ENCODE data around the gene F10. TPM values are rescaled to one million over a fixed set of nuclear protein-coding genes. Genes with fewer than 3 reads are reported as not detected.
"Not testable (repeated sequence)": the region's sequence is repeated elsewhere in the genome, so short reads cannot be mapped to it uniquely, and the experiment has no call there.

The F10 gene
- total and polyA plus RNA-seq, 4 experiments from 2014 or later, result not detected

DNA sequence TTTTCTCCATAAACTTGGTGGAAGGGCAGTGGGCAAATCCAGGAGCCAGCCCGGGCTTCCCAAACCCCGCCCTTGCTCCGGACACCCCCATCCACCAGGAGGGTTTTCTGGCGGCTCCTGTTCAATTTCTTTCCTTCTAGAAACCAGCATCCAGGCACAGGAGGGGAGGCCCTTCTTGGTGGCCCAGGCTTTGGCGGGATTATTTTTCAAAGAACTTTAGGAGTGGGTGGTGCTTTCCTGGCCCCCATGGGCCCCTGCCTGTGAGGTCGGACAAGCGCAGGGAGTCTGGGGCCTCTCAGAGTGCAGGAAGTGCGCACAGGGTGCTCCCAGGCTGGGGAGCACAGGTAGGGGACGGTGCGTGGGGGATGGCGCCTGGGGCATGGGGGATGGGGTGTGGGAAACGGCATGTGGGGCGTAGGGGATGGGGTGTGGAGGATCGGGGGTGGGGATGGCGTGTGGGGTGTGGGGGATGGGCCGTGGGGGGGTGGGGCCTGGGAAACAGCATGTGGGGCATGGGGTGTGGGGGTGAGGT lies 16.6 kb upstream of the F10 start:
- H3K4me3 Mint-ChIP-seq, result no peak overlapping the region
- peaks cover 0 to 2% (median 0%) of the 10 kb centered on the region in 4 donors for H3K4me1 Mint-ChIP-seq
- ChIA-PET POLR2A (ENCODE audit: partially characterized antibody) (no interaction called here), CTCF (ENCODE audit: partially characterized antibody) (no interaction called here)
- Histone ChIP-seq H3K27ac (ENCODE audit: low read depth, low read length) (no peak overlapping the region), H3K4me3 (ENCODE audit: low read length in 2 of 2) (no peak overlapping the region), H3K9me3 (ENCODE audit: control insufficient read depth in 1 of 2, low read length in 2 of 2) (no peaks in the 10 kb centered on the region), H3K27me3 (ENCODE audit: insufficient read depth, low read length) (peaks cover 2% of the 10 kb centered on the region), H3K36me3 (ENCODE audit: insufficient read depth, low read length) (no peaks in the 10 kb centered on the region), H3K4me1 (ENCODE audit: insufficient read depth, low read length) (peaks cover 3% of the 10 kb centered on the region)
- H3K27ac Mint-ChIP-seq, result no peak overlapping the region
- DNase-seq, result no peak
- no peaks in the 10 kb centered on the region for H3K36me3 Mint-ChIP-seq
- peaks cover 2% of the 10 kb centered on the region in 2 donors for H3K27me3 Mint-ChIP-seq
- no peaks in the 10 kb centered on the region for H3K9me3 Mint-ChIP-seq
- intact Hi-C loops (cut with micrococcal nuclease), result no loop called here

- intact Hi-C loops (cut with micrococcal nuclease), result no loop called here
- H3K36me3 ChIP-seq (ENCODE audit: insufficient read depth, low read length), result no peaks in the 10 kb centered on the region
- no peaks in the 10 kb centered on the region for H3K9me3 ChIP-seq (ENCODE audit: control insufficient read depth in 1 of 2, low read length in 2 of 2)
- DNase-seq, result no peak
- Mint-ChIP-seq H3K9me3 (no peaks in the 10 kb centered on the region), H3K27me3 (peaks cover 2% of the 10 kb centered on the region in 2 donors), H3K36me3 (no peaks in the 10 kb centered on the region), H3K4me1 (peaks cover 0 to 2% (median 0%) of the 10 kb centered on the region in 4 donors), H3K4me3 (peak overlapping the region in 1 of 8 donors; percentile 15), H3K27ac (no peak overlapping the region)
- ChIA-PET CTCF (ENCODE audit: partially characterized antibody) (no interaction called here), POLR2A (ENCODE audit: partially characterized antibody) (no interaction called here)
- no peak overlapping the region for H3K27ac ChIP-seq (ENCODE audit: low read depth, low read length)
- H3K4me3 ChIP-seq (ENCODE audit: low read length in 2 of 2), result no peak overlapping the region
- peaks cover 4% of the 10 kb centered on the region for H3K4me1 ChIP-seq (ENCODE audit: insufficient read depth, low read length)
- peaks cover 4% of the 10 kb centered on the region for H3K27me3 ChIP-seq (ENCODE audit: insufficient read depth, low read length)
Measured at GRCh38 chr13:113106711-113107351, 15.8 kb upstream of the F10 start.

DNA sequence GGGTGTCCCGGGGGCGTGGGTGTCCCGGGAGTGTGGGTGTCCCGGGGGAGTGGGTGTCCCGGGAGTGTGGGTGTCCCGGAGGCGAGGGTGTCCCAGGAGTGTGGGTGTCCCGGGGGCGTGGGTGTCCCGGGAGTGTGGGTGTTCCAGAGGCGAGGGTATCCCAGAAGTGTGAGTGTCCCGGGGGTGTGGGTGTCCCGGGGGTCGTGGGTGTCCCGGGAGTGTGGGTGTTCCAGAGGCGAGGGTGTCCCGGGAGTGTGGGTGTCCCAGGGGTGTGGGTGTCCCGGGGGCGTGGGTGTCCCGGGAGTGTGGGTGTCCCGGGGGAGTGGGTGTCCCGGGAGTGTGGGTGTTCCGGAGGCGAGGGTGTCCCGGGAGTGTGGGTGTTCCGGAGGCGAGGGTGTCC lies 14.1 kb upstream of the F10 start:
- POLR2A ChIA-PET (ENCODE audit: partially characterized antibody); H3K36me3 Mint-ChIP-seq; H3K36me3 ChIP-seq (ENCODE audit: insufficient read depth, low read length); H3K9me3 Mint-ChIP-seq; H3K27me3 Mint-ChIP-seq; H3K9me3 ChIP-seq (ENCODE audit: control insufficient read depth in 1 of 2, low read length in 2 of 2); H3K4me1 Mint-ChIP-seq; H3K4me3 ChIP-seq (ENCODE audit: low read length in 2 of 2); H3K4me3 Mint-ChIP-seq; H3K4me1 ChIP-seq (ENCODE audit: insufficient read depth, low read length); H3K27ac Mint-ChIP-seq; CTCF ChIA-PET (ENCODE audit: partially characterized antibody); H3K27me3 ChIP-seq (ENCODE audit: insufficient read depth, low read length); DNase-seq; H3K27ac ChIP-seq (ENCODE audit: low read depth, low read length); intact Hi-C loops (cut with micrococcal nuclease): not testable (repeated sequence)

DNA sequence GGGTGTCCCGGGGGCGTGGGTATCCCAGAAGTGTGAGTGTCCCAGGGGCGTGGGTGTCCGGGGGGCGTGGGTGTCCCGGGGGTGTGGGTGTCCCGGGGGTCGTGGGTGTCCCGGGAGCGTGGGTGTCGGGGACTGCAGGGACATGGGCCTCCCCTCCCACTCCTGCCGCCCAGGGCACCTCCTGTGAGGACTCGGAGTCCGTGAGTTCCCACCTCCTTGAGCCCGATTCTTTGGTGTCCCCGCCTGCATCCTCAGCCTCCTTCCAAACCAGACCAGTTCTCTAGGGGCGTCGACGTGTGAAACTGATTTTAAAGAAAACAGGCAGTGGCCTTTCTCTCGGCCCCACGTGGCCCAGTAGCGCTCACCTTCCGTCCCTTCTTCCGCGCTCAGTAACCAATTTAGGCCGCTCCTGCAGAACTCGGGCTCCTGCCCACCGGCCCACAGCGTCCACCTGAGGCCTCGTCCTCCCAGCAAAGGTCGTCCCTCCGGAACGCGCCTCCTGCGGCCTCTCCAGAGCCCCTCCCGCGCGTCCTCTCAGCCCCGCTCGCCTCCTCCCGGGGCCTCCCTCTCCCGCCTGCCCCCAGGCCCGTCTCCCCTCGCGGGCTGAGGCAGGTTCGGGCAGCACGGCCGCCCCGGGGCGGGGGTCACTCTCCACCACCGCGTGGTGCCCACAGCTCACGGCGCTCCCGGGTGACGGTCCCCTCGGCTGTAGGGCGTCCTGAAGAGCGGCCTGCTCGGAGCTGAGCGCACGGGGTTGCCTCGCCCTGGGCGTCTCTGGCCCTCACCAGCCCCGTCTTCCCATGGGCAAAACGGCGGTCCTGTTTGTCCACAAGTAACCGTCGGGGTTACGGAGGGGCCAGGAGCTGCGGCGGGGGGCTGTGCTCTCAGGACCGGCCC lies 13.2 kb upstream of the F10 start:
- no peaks in the 10 kb centered on the region for H3K4me1 Mint-ChIP-seq
- CTCF ChIA-PET (ENCODE audit: partially characterized antibody), result no interaction called here
- Histone ChIP-seq H3K27ac (ENCODE audit: low read depth, low read length) (no peak overlapping the region), H3K4me3 (ENCODE audit: low read length in 2 of 2) (peak overlapping the region in 1 of 2 donors; percentile 38), H3K36me3 (ENCODE audit: insufficient read depth, low read length) (no peaks in the 10 kb centered on the region), H3K9me3 (ENCODE audit: control insufficient read depth in 1 of 2, low read length in 2 of 2) (no peaks in the 10 kb centered on the region), H3K4me1 (ENCODE audit: insufficient read depth, low read length) (peaks cover 4% of the 10 kb centered on the region), H3K27me3 (ENCODE audit: insufficient read depth, low read length) (peaks cover 4% of the 10 kb centered on the region)
- H3K9me3 Mint-ChIP-seq, result no peaks in the 10 kb centered on the region
- H3K27me3 Mint-ChIP-seq, result peaks cover 0 to 2% of the 10 kb centered on the region in 2 donors
- intact Hi-C loops (cut with micrococcal nuclease), result no loop called here
- POLR2A ChIA-PET (ENCODE audit: partially characterized antibody), result interaction anchor here (1.9 kb wide), 1 partner anchor 101 kb away, joined by 5 read pairs; the partner anchor contains the start of gene CUL4A
- H3K4me3 Mint-ChIP-seq, result peak overlapping the region in 7 of 8 donors; percentile 21 to 71 (median 59)
- H3K27ac Mint-ChIP-seq, result no peak overlapping the region
- no peak for DNase-seq
- H3K36me3 Mint-ChIP-seq, result no peaks in the 10 kb centered on the region

- H3K4me3 ChIP-seq (ENCODE audit: low read length in 2 of 2), result peak overlapping the region in 1 of 2 donors; percentile 38
- peaks cover 4% of the 10 kb centered on the region for H3K27me3 ChIP-seq (ENCODE audit: insufficient read depth, low read length)
- Mint-ChIP-seq H3K4me1 (no peaks in the 10 kb centered on the region), H3K4me3 (peak overlapping the region in 6 of 8 donors; percentile 15 to 73 (median 40)), H3K27ac (no peak overlapping the region), H3K36me3 (no peaks in the 10 kb centered on the region), H3K9me3 (no peaks in the 10 kb centered on the region), H3K27me3 (no peaks in the 10 kb centered on the region)
- intact Hi-C loops (cut with micrococcal nuclease), result no loop called here
- DNase-seq, result peak in 4 of 5 donors; percentile 22 to 32 (median 24)
- H3K4me1 ChIP-seq (ENCODE audit: insufficient read depth, low read length), result peaks cover 4% of the 10 kb centered on the region
- no peaks in the 10 kb centered on the region for H3K9me3 ChIP-seq (ENCODE audit: control insufficient read depth in 1 of 2, low read length in 2 of 2)
- no peak overlapping the region for H3K27ac ChIP-seq (ENCODE audit: low read depth, low read length)
- CTCF ChIA-PET (ENCODE audit: partially characterized antibody), result no interaction called here
- H3K36me3 ChIP-seq (ENCODE audit: insufficient read depth, low read length), result no peaks in the 10 kb centered on the region
- POLR2A ChIA-PET (ENCODE audit: partially characterized antibody), result interaction anchor here (1.9 kb wide), 1 partner anchor 100 kb away, joined by 5 read pairs; the partner anchor contains the start of gene CUL4A
Measured at GRCh38 chr13:113110048-113110851, 12.3 kb upstream of the F10 start.

DNA sequence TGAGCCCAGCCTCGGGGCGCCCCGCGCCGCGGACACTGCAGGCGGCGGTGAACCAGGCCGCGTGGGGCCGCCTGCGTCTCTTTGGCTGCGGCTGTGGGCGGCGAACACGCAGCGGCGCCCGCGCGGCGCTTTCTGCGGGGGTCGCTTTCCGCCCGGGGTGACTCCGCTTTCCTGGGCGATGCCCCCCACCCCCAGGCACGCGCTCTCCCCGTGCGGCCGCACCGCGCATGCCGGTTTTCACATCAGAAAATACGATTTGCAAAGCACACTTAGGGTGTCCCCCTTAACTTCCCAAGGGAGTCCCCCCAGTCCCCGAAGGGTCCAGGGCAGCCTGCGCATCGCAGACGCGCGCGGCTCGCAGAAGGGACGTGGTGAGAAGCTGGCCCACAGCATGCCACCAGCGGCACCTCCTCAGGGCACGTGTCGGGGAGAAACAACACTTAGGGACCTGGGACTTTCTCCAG lies 11.7 kb upstream of the F10 start:
- no peaks in the 10 kb centered on the region for H3K4me1 Mint-ChIP-seq
- H3K36me3 Mint-ChIP-seq, result no peaks in the 10 kb centered on the region
- no peaks in the 10 kb centered on the region for H3K9me3 Mint-ChIP-seq
- Histone ChIP-seq H3K4me3 (ENCODE audit: low read length in 2 of 2) (peak overlapping the region in 1 of 2 donors; percentile 38), H3K27me3 (ENCODE audit: insufficient read depth, low read length) (peaks cover 4% of the 10 kb centered on the region), H3K4me1 (ENCODE audit: insufficient read depth, low read length) (peaks cover 4% of the 10 kb centered on the region), H3K9me3 (ENCODE audit: control insufficient read depth in 1 of 2, low read length in 2 of 2) (no peaks in the 10 kb centered on the region), H3K36me3 (ENCODE audit: insufficient read depth, low read length) (no peaks in the 10 kb centered on the region), H3K27ac (ENCODE audit: low read depth, low read length) (no peak overlapping the region)
- no peaks in the 10 kb centered on the region for H3K27me3 Mint-ChIP-seq
- CTCF ChIA-PET (ENCODE audit: partially characterized antibody), result no interaction called here
- POLR2A ChIA-PET (ENCODE audit: partially characterized antibody), result interaction anchor here (1.9 kb wide), 1 partner anchor 99 kb away, joined by 5 read pairs; the partner anchor contains the start of gene CUL4A
- H3K27ac Mint-ChIP-seq, result no peak overlapping the region
- peak overlapping the region in 6 of 8 donors; percentile 15 to 73 (median 60) for H3K4me3 Mint-ChIP-seq
- DNase-seq, result peak in 1 of 5 donors; percentile 13
- intact Hi-C loops (cut with micrococcal nuclease), result no loop called here
